Ecto neural progenitor cell (in vitro differentiated cells): Measurements from ENCODE around the gene GRID1.

Source experiments
- DNase-seq: peaks from one replicate; pipeline ENCODE4 v3.0.0-alpha.2; 2018; ENCODE audit warnings: low spot score

Gene GRID1

GRCh38 chr10:86293396-86293791 is 73.2 kb downstream of the GRID1 start:
- no peak for DNase-seq

GRCh38 chr10:86292462-86293395 is 73.9 kb downstream of the GRID1 start:
- DNase-seq = peak; percentile 28

GRCh38 chr10:86291616-86292340 is 74.8 kb downstream of the GRID1 start:
- peak; percentile 49 for DNase-seq

- peak; percentile 21 for DNase-seq
These were observed 75.5 kb downstream of the GRID1 start for GRCh38 chr10:86290933-86291615.

- DNase-seq = no peak
These were observed 77.1 kb downstream of the GRID1 start for GRCh38 chr10:86289577-86289868.

- peak; percentile 38 for DNase-seq
These were observed 77.7 kb downstream of the GRID1 start for GRCh38 chr10:86288695-86289576.

GRCh38 chr10:86287966-86288579 is 78.5 kb downstream of the GRID1 start:
- peak; percentile 20 for DNase-seq

GRCh38 chr10:86287110-86287793 is 79.3 kb downstream of the GRID1 start:
- no peak for DNase-seq

GRCh38 chr10:86286236-86287109 is 80.1 kb downstream of the GRID1 start:
- DNase-seq = peak; percentile 29

- peak; percentile 35 for DNase-seq
These were observed 81.3 kb downstream of the GRID1 start for GRCh38 chr10:86285136-86285790.

- peak; percentile 37 for DNase-seq
These were observed 82.1 kb downstream of the GRID1 start for GRCh38 chr10:86284355-86285105.

- DNase-seq = peak; percentile 20
These were observed 82.9 kb downstream of the GRID1 start for GRCh38 chr10:86283466-86284287.

GRCh38 chr10:86282664-86283465 is 83.7 kb downstream of the GRID1 start:
- DNase-seq = peak; percentile 26

- DNase-seq = no peak
These were observed 85.2 kb downstream of the GRID1 start for GRCh38 chr10:86281396-86281795.

- DNase-seq = peak; percentile 10
These were observed 97.3 kb downstream of the GRID1 start for GRCh38 chr10:86269332-86269731.
